EL (cell line): ENCODE results near the gene HPRT1.

Experiments
- DNase-seq: peaks from one replicate; pipeline ENCODE4 v3.0.0-alpha.2; 2016

The HPRT1 gene

GRCh38 chrX:134545510-134545909 is 85.5 kb downstream of the HPRT1 start:
- no peak for DNase-seq

- no peak for DNase-seq
Observed at GRCh38 chrX:134546187-134546586, 86.2 kb downstream of the HPRT1 start.

GRCh38 chrX:134547047-134547679 is 87.2 kb downstream of the HPRT1 start:
- no peak for DNase-seq

- DNase-seq: peak; percentile 26
Observed at GRCh38 chrX:134548257-134549201, 88.6 kb downstream of the HPRT1 start.
